HEK293 (cell line): Measurements from ENCODE around the gene MCCC2.

Source experiments
- GLI4 ChIP-seq: fragments of 450-650 bp; formaldehyde crosslinking; IDR thresholded peaks from 2 replicates; pipeline ENCODE4 v1.5.1; 2016; ENCODE audit warnings: missing biosample characterization, missing genetic modification characterization
- HOXD13 ChIP-seq: sonication (generic); formaldehyde crosslinking; IDR thresholded peaks from 2 replicates; pipeline ENCODE4 v1.8.0; 2022; ENCODE audit warnings: missing genetic modification reagents, borderline replicate concordance
- MEIS1 ChIP-seq: sonication (generic); formaldehyde crosslinking; IDR thresholded peaks from 2 replicates; pipeline ENCODE4 v1.8.1; 2022; ENCODE audit warnings: missing genetic modification reagents, mild to moderate bottlenecking, borderline replicate concordance
- REST ChIP-seq: fragments of 450-650 bp; formaldehyde crosslinking; IDR thresholded peaks from 2 replicates; pipeline ENCODE4 v1.5.1; 2016; ENCODE audit warnings: missing biosample characterization, missing genetic modification characterization
- SALL2 ChIP-seq: fragments of 450-650 bp; formaldehyde crosslinking; IDR thresholded peaks from 2 replicates; pipeline ENCODE4 v1.5.0; 2017; ENCODE audit warnings: missing biosample characterization, mild to moderate bottlenecking, missing genetic modification characterization, borderline replicate concordance
- SCRT2 ChIP-seq: fragments of 450-650 bp; formaldehyde crosslinking; IDR thresholded peaks from 2 replicates; pipeline ENCODE4 v1.5.1; 2016; ENCODE audit warnings: missing biosample characterization, missing genetic modification characterization
- SP2 ChIP-seq: fragments of 450-650 bp; formaldehyde crosslinking; IDR thresholded peaks from 2 replicates; pipeline ENCODE4 v1.5.1; 2016; ENCODE audit warnings: missing biosample characterization, missing genetic modification characterization
- TRIM28 ChIP-seq: IDR thresholded peaks from 2 replicates; pipeline ENCODE4 v1.6.1; 2011; ENCODE audit warnings: low read length, control low read depth, borderline replicate concordance
- ZFHX2 ChIP-seq: fragments of 450-650 bp; formaldehyde crosslinking; conservative IDR thresholded peaks from 2 replicates; pipeline ENCODE4 v1.5.1; 2016; ENCODE audit warnings: missing biosample characterization, missing genetic modification characterization
- ZFP37 ChIP-seq: fragments of 450-650 bp; formaldehyde crosslinking; IDR thresholded peaks from 2 replicates; pipeline ENCODE4 v1.5.1; 2016; ENCODE audit warnings: missing biosample characterization, missing genetic modification characterization
- ZNF23 ChIP-seq: fragments of 450-650 bp; formaldehyde crosslinking; IDR thresholded peaks from 2 replicates; pipeline ENCODE4 v1.5.1; 2016; ENCODE audit warnings: missing biosample characterization, missing genetic modification characterization, borderline replicate concordance
- ZNF24 ChIP-seq: fragments of 450-650 bp; formaldehyde crosslinking; IDR thresholded peaks from 2 replicates; pipeline ENCODE4 v1.5.1; 2016; ENCODE audit warnings: missing biosample characterization, missing genetic modification characterization
- ZNF274 ChIP-seq, 2 experiments: fragments of 200-500 bp in 1 of 2; fragments of 450-650 bp in 1 of 2; sonication (Bioruptor generic) in 1 of 2; formaldehyde crosslinking in 1 of 2; IDR thresholded peaks; 2 replicates each; pipeline versions ENCODE4 v1.5.1 to v1.6.1; 2014 to 2016; ENCODE audit warnings: borderline replicate concordance in 1 of 2, inconsistent platforms in 1 of 2, low read length in 1 of 2, missing biosample characterization in 1 of 2, missing genetic modification characterization in 1 of 2
- ZNF280C ChIP-seq: fragments of 450-650 bp; formaldehyde crosslinking; IDR thresholded peaks from 2 replicates; pipeline ENCODE4 v1.5.1; 2016; ENCODE audit warnings: missing biosample characterization, missing genetic modification characterization
- ZNF302 ChIP-seq: fragments of 450-650 bp; formaldehyde crosslinking; IDR thresholded peaks from 2 replicates; pipeline ENCODE4 v1.5.1; 2016; ENCODE audit warnings: missing biosample characterization, missing genetic modification characterization, low read depth
- ZNF416 ChIP-seq: fragments of 450-650 bp; formaldehyde crosslinking; IDR thresholded peaks from 2 replicates; pipeline ENCODE4 v1.5.1; 2016; ENCODE audit warnings: missing biosample characterization, missing genetic modification characterization
- ZNF426 ChIP-seq: fragments of 450-650 bp; formaldehyde crosslinking; IDR thresholded peaks from 2 replicates; pipeline ENCODE4 v1.5.1; 2017; ENCODE audit warnings: missing biosample characterization, missing genetic modification characterization, mild to moderate bottlenecking, inconsistent platforms, moderate library complexity
- ZNF501 ChIP-seq: fragments of 450-650 bp; formaldehyde crosslinking; IDR thresholded peaks from 2 replicates; pipeline ENCODE4 v1.5.1; 2016; ENCODE audit warnings: missing biosample characterization, missing genetic modification characterization
- ZNF521 ChIP-seq: fragments of 450-650 bp; formaldehyde crosslinking; IDR thresholded peaks from 2 replicates; pipeline ENCODE4 v1.5.1; 2017; ENCODE audit warnings: missing biosample characterization, mild to moderate bottlenecking, missing genetic modification characterization
- ZNF561 ChIP-seq: fragments of 450-650 bp; IDR thresholded peaks from 2 replicates; pipeline ENCODE4 v1.5.1; 2018; ENCODE audit warnings: missing biosample characterization, missing genetic modification characterization, borderline replicate concordance
- ZNF571 ChIP-seq: fragments of 450-650 bp; formaldehyde crosslinking; IDR thresholded peaks from 2 replicates; pipeline ENCODE4 v1.5.0; 2017; ENCODE audit warnings: missing biosample characterization, missing genetic modification characterization
- ZNF610 ChIP-seq: fragments of 450-650 bp; formaldehyde crosslinking; IDR thresholded peaks from 2 replicates; pipeline ENCODE4 v1.5.1; 2016; ENCODE audit warnings: missing biosample characterization, missing genetic modification characterization, borderline replicate concordance
- ZNF677 ChIP-seq: fragments of 450-650 bp; IDR thresholded peaks from 2 replicates; pipeline ENCODE4 v1.5.0; 2018; ENCODE audit warnings: missing biosample characterization, mild to moderate bottlenecking, missing genetic modification characterization, moderate library complexity
- ZNF692 ChIP-seq: fragments of 450-650 bp; formaldehyde crosslinking; IDR thresholded peaks from 2 replicates; pipeline ENCODE4 v1.5.1; 2016; ENCODE audit warnings: missing biosample characterization, missing genetic modification characterization
- TF ChIP-seq, protein P1 (sequence below): fragments of 450-650 bp; formaldehyde crosslinking; IDR thresholded peaks from 2 replicates; pipeline ENCODE4 v1.5.1; 2016; ENCODE audit warnings: missing biosample characterization, missing genetic modification characterization, borderline replicate concordance
- TF ChIP-seq, protein P2 (sequence below): fragments of 450-650 bp; formaldehyde crosslinking; IDR thresholded peaks from 2 replicates; pipeline ENCODE4 v1.5.1; 2016; ENCODE audit warnings: missing biosample characterization, missing genetic modification characterization, low read depth

MCCC2 gene

GRCh38 chr5:71601222-71602026 is 14.3 kb downstream of the MCCC2 start (continued):
- TF ChIP-seq ZNF24 (tag by site-specific recombination) (no peak; the same call in 1 of the 2 replicates), ZNF692 (tag by site-specific recombination) (0 out of 2 replicates have a peak, but pooled peaks have one; percentile 24), SP2 (tag by site-specific recombination) (no peak), ZNF23 (tag by site-specific recombination) (no peak), ZNF302 (tag by site-specific recombination) (no peak), MEIS1 (CRISPR knock-in tag) (no peak), ZNF561 (tag by site-specific recombination) (no peak), REST (tag by site-specific recombination) (no peak), HOXD13 (CRISPR knock-in tag) (peak; percentile 66; the same call in 1 of the 2 replicates), ZNF677 (tag by site-specific recombination) (no peak), ZFP37 (tag by site-specific recombination) (no peak), ZNF501 (tag by site-specific recombination) (no peak), ZNF416 (tag by site-specific recombination) (no peak), SALL2 (tag by site-specific recombination) (no peak), ZNF280C (tag by site-specific recombination) (no peak), ZNF571 (tag by site-specific recombination) (no peak), SCRT2 (tag by site-specific recombination) (peak; percentile 25; the same call in 1 of the 2 replicates), TRIM28 (no peak), ZFHX2 (tag by site-specific recombination) (no peak), ZNF426 (no peak), GLI4 (tag by site-specific recombination) (no peak), ZNF521 (tag by site-specific recombination) (no peak), ZNF610 (tag by site-specific recombination) (no peak), ZNF274 (IDR thresholded peaks at IDR 0.05; ENCODE audit: low read length) (no peak), ZNF274 (tag by site-specific recombination; IDR thresholded peaks at IDR 0.05; ENCODE audit: borderline replicate concordance) (no peak)
- TF ChIP-seq, protein P1, sequence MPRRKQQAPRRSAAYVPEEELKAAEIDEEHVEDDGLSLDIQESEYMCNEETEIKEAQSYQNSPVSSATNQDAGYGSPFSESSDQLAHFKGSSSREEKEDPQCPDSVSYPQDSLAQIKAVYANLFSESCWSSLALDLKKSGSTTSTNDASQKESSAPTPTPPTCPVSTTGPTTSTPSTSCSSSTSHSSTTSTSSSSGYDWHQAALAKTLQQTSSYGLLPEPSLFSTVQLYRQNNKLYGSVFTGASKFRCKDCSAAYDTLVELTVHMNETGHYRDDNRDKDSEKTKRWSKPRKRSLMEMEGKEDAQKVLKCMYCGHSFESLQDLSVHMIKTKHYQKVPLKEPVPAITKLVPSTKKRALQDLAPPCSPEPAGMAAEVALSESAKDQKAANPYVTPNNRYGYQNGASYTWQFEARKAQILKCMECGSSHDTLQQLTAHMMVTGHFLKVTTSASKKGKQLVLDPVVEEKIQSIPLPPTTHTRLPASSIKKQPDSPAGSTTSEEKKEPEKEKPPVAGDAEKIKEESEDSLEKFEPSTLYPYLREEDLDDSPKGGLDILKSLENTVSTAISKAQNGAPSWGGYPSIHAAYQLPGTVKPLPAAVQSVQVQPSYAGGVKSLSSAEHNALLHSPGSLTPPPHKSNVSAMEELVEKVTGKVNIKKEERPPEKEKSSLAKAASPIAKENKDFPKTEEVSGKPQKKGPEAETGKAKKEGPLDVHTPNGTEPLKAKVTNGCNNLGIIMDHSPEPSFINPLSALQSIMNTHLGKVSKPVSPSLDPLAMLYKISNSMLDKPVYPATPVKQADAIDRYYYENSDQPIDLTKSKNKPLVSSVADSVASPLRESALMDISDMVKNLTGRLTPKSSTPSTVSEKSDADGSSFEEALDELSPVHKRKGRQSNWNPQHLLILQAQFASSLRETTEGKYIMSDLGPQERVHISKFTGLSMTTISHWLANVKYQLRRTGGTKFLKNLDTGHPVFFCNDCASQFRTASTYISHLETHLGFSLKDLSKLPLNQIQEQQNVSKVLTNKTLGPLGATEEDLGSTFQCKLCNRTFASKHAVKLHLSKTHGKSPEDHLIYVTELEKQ = peak; percentile 77
- TF ChIP-seq, protein P2, sequence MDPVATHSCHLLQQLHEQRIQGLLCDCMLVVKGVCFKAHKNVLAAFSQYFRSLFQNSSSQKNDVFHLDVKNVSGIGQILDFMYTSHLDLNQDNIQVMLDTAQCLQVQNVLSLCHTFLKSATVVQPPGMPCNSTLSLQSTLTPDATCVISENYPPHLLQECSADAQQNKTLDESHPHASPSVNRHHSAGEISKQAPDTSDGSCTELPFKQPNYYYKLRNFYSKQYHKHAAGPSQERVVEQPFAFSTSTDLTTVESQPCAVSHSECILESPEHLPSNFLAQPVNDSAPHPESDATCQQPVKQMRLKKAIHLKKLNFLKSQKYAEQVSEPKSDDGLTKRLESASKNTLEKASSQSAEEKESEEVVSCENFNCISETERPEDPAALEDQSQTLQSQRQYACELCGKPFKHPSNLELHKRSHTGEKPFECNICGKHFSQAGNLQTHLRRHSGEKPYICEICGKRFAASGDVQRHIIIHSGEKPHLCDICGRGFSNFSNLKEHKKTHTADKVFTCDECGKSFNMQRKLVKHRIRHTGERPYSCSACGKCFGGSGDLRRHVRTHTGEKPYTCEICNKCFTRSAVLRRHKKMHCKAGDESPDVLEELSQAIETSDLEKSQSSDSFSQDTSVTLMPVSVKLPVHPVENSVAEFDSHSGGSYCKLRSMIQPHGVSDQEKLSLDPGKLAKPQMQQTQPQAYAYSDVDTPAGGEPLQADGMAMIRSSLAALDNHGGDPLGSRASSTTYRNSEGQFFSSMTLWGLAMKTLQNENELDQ (tag by site-specific recombination) = no peak
